ENCODE measurements around the gene PLA2G12B. TPM values are rescaled to one million over a fixed set of nuclear protein-coding genes. Genes with fewer than 3 reads are reported as not detected.
"Not testable (repeated sequence)": the region's sequence is repeated elsewhere in the genome, so short reads cannot be mapped to it uniquely, and the experiment has no call there.

PLA2G12B gene
- total RNA-seq, 1 donor from 2014 or later: not detected

- DNase-seq (ENCODE audit: low spot score): no peak
These were observed 19.2 kb downstream of the PLA2G12B start for GRCh38 chr10:72935361-72935760.

GRCh38 chr10:72932259-72933015 is 22.2 kb downstream of the PLA2G12B start:
- DNase-seq (ENCODE audit: low spot score): no peak

GRCh38 chr10:72930276-72930675 is 24.3 kb downstream of the PLA2G12B start:
- DNase-seq (ENCODE audit: low spot score): no peak

- no peak for DNase-seq (ENCODE audit: low spot score)
These were observed 25.8 kb downstream of the PLA2G12B start for GRCh38 chr10:72928798-72929197.

GRCh38 chr10:72927485-72927884 is 27.1 kb downstream of the PLA2G12B start:
- no peak for DNase-seq (ENCODE audit: low spot score)

GRCh38 chr10:72925951-72926465 is 28.6 kb downstream of the PLA2G12B start:
- DNase-seq (ENCODE audit: low spot score): no peak

- DNase-seq (ENCODE audit: low spot score): no peak
These were observed 30.3 kb downstream of the PLA2G12B start for GRCh38 chr10:72924351-72924750.

- not testable (repeated sequence) for DNase-seq (ENCODE audit: low spot score)
These were observed 33.4 kb downstream of the PLA2G12B start for GRCh38 chr10:72921147-72921683.

GRCh38 chr10:72918352-72918751 is 36.3 kb downstream of the PLA2G12B start:
- no peak for DNase-seq (ENCODE audit: low spot score)

GRCh38 chr10:72917803-72918332 is 36.7 kb downstream of the PLA2G12B start:
- not testable (repeated sequence) for DNase-seq (ENCODE audit: low spot score)

- DNase-seq (ENCODE audit: low spot score): not testable (repeated sequence)
These were observed 37.4 kb downstream of the PLA2G12B start for GRCh38 chr10:72917201-72917600.

- no peak for DNase-seq (ENCODE audit: low spot score)
These were observed 41.3 kb downstream of the PLA2G12B start for GRCh38 chr10:72913287-72913686.

- no peak for DNase-seq (ENCODE audit: low spot score)
These were observed 41.9 kb downstream of the PLA2G12B start for GRCh38 chr10:72912736-72913135.

GRCh38 chr10:72911758-72912157 is 42.8 kb downstream of the PLA2G12B start:
- DNase-seq (ENCODE audit: low spot score): no peak

- no peak for DNase-seq (ENCODE audit: low spot score)
These were observed 43.9 kb downstream of the PLA2G12B start for GRCh38 chr10:72910705-72911104.

GRCh38 chr10:72906446-72906845 is 48.2 kb downstream of the PLA2G12B start:
- no peak for DNase-seq (ENCODE audit: low spot score)

GRCh38 chr10:72904806-72905205 is 49.8 kb downstream of the PLA2G12B start:
- DNase-seq (ENCODE audit: low spot score): no peak

GRCh38 chr10:72903941-72904446 is 50.6 kb downstream of the PLA2G12B start:
- DNase-seq (ENCODE audit: low spot score): not testable (repeated sequence)

- DNase-seq (ENCODE audit: low spot score): no peak
These were observed 55.1 kb downstream of the PLA2G12B start for GRCh38 chr10:72899545-72899944.

- no peak for DNase-seq (ENCODE audit: low spot score)
These were observed 56.0 kb downstream of the PLA2G12B start for GRCh38 chr10:72898616-72899015.

GRCh38 chr10:72895236-72895850 is 59.3 kb downstream of the PLA2G12B start:
- DNase-seq (ENCODE audit: low spot score): no peak

- DNase-seq (ENCODE audit: low spot score): no peak
These were observed 61.3 kb downstream of the PLA2G12B start, which contains the start of gene OIT3 for GRCh38 chr10:72893136-72893798. OIT3 (plus strand) TSS chr10:72893739; CDS start chr10:72893799, 60 bp downstream.
